Peyer's patch (tissue), 4 donors: ENCODE measurements around the gene HGF.
"Not testable (repeated sequence)": the region's sequence is repeated elsewhere in the genome, so short reads cannot be mapped to it uniquely, and the experiment has no call there.

Source experiments
- POLR2A ChIP-seq, 2 donors: fragments of 450-650 bp; IDR thresholded peaks; one replicate each; pipeline ENCODE4 v1.5.1; 2017; ENCODE audit warnings: antibody characterized with exemption in 2 of 2, mild to moderate bottlenecking in 2 of 2, moderate library complexity in 2 of 2
- TF ChIP-seq, protein P1 (sequence below), 6 experiments: fragments of 450-650 bp in 4 of 6; fragments of 200-600 bp in 2 of 6; sonication (generic) in 1 of 6; IDR thresholded peaks; one replicate each; pipeline ENCODE4 v1.5.1; 2017 to 2019; ENCODE audit warnings: antibody characterized with exemption in 6 of 6, mild to moderate bottlenecking in 3 of 6, moderate library complexity in 1 of 6

DNA sequence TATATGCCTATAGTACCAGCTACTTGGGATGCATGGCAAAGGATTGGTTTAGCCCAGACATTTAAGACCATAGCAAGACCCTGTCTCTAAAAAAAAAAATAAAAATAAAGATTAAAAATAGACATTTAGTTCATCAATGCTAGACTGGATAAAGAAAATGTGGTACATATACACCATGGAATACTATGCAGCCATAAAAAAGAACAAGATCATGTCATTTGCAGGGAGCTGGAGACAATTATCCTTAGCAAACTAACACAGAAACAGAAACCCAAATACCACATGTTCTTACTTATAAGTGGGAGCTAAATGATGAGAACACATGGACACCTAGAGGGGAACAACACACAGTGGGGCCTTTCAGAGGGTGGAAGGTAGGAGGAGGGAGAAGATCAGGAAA is 38.5 kb upstream of the HGF start:
- TF ChIP-seq, protein P1, sequence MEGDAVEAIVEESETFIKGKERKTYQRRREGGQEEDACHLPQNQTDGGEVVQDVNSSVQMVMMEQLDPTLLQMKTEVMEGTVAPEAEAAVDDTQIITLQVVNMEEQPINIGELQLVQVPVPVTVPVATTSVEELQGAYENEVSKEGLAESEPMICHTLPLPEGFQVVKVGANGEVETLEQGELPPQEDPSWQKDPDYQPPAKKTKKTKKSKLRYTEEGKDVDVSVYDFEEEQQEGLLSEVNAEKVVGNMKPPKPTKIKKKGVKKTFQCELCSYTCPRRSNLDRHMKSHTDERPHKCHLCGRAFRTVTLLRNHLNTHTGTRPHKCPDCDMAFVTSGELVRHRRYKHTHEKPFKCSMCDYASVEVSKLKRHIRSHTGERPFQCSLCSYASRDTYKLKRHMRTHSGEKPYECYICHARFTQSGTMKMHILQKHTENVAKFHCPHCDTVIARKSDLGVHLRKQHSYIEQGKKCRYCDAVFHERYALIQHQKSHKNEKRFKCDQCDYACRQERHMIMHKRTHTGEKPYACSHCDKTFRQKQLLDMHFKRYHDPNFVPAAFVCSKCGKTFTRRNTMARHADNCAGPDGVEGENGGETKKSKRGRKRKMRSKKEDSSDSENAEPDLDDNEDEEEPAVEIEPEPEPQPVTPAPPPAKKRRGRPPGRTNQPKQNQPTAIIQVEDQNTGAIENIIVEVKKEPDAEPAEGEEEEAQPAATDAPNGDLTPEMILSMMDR (IDR thresholded peaks at IDR 0.05): not testable (repeated sequence)
- TF ChIP-seq POLR2A (IDR thresholded peaks at IDR 0.05): not testable (repeated sequence)
